ENCODE results near the gene AHNAK2. TPM values are rescaled to one million over a fixed set of nuclear protein-coding genes. Genes with fewer than 3 reads are reported as not detected.
"Not testable (repeated sequence)": the region's sequence is repeated elsewhere in the genome, so short reads cannot be mapped to it uniquely, and the experiment has no call there.

Gene AHNAK2
- polyA plus RNA-seq, 1 donor = 12.7 TPM

DNA sequence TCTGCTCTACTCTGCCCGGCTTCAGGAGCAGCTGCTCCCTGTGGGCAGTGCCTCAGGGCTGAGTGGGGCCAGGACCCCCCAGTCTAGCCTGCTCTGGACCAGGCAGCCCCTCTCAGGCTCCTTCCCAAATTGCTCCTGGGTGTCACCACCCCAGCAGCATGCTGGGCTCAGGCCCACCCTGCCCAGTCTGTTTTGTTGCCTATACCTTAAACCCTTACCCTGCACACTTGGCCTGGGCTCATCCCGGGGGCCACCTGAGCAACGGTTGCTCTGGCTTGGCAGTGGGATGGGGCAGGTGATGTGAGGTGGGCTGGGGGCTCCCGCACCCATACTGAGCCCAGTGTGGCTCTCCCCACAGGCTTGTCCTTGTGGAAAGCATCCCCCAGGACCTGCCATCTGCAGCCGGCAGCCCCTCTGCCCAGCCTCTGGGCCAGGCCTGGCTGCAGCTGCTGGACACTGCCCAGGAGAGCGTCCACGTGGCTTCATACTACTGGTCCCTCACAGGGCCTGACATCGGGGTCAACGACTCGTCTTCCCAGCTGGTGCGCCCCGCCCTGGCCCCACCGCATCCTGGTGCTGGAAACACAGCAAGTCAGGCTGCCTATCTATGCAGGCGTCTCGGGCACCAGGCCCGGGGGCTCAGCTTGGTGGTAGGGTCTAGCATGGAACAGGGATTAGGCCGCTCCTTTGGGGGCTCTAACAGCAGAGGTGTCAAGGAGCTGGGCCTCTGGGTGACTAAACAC, 49.6 kb downstream of the AHNAK2 start:
- DNase-seq (ENCODE audit: low read depth) = no peak

DNA sequence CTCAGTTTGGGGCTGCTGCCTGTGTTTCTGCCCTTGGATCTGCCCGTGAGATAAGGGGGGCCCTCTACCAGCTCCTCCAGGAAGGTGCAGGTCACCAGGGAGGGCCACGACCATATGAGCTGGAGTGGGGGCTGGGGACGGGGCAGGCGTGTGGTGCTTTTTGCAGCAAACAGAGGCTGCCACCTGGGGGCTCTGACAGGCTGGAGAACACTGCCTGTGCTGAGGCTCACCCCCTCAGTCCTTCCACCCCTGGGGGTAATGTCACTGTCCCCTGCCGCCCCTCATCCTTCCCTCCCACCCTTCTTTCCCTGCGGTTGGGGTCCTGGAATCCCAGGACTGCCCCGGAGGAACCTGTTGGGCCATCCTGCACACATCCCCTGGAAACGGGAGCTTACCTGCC, 50.3 kb downstream of the AHNAK2 start:
- no peak for DNase-seq (ENCODE audit: low read depth)

DNA sequence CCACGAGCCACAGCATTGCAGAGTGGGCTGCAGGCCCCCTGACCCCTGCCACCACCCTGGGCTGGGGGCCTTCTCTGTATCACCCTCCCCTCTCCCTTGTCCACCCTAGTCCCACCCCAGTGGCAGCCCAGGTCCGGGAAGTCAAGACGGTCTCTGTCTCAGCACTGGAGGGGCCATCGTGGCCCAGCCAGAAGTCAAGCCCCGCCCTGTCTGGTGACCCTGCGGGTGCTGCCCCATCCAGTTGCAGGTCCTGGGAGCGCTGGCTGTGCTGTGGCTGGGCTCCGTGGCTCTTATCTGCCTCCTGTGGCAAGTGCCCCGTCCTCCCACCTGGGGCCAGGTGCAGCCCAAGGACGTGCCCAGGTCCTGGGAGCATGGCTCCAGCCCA, 50.8 kb downstream of the AHNAK2 start:
- no peak for DNase-seq (ENCODE audit: low read depth)

DNA sequence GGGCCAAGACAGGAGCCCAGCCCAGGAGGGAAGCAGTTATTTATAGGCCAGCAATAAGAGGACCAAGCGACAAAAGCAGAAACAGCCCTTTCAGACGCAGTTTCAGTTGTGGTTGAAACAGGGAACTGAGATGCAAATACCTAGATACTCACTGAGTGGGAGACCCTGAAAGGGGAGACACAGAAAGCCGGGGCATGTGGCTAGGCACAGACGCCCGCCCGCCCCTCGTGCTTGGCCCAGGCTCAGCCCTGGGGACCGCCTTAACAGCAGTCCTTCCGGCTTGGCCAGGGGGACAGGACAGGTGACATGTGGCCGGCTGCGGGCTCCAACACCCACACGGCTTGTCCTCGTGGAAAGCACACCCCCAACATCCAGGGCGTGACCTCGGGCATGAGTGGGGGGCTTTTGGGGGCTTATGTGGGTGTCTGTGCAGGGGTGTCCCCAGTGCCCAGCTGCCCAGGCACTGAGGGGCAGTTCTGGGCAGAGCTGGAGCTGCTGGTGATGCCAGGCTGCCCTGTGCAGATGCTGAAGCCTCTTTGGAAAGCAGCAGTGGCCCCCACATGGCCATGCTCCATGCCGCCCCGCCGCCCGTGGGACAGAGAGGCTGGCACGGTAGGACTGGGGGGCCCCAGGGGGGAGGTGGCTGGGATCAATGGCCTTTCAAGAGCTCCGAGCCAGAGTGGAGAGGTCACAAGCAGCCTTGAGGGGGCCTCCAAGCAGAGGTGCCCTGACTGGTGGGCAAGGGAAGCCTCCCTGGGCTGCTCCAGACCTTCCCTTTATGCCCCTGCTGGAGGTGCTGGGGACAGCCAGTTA, 51.3 kb downstream of the AHNAK2 start:
- DNase-seq (ENCODE audit: low read depth) = no peak

DNA sequence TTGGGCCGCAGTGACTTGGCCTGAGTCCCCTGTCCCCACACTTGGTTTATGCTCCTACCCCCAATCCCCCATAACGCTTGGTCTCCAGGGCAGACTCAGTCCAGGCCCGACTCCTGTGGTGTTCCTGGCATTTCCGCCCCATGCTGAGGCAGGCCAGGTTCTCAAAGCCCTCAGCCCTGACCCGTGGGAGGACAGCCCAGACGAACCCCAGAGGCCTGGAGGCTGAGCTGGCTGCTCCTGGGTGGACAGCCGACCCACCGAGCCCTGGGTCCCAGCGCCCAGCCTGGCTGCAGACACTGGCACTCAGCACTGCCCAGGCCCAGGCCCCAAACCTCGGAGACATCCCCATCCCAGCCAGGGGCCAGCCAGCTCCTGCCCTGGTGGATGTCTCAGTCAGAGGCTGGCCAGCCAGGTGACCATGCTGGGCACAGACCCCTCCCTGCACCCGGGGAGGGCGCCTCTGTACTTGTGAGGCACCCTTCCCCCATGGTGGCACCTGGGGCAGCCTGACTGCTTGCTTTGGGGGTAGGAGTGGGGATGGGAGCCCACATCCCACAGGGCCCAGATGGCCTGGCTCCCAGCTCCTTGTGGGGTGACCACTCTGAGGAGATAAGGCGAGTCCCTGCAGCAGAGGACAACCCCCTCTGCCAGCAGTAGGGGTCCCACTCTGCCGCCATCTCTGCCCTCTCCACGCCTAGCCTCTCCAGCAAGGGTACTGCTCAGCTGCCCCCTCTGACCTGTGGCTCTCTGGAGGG, 52.1 kb downstream of the AHNAK2 start:
- no peak for DNase-seq (ENCODE audit: low read depth)

DNA sequence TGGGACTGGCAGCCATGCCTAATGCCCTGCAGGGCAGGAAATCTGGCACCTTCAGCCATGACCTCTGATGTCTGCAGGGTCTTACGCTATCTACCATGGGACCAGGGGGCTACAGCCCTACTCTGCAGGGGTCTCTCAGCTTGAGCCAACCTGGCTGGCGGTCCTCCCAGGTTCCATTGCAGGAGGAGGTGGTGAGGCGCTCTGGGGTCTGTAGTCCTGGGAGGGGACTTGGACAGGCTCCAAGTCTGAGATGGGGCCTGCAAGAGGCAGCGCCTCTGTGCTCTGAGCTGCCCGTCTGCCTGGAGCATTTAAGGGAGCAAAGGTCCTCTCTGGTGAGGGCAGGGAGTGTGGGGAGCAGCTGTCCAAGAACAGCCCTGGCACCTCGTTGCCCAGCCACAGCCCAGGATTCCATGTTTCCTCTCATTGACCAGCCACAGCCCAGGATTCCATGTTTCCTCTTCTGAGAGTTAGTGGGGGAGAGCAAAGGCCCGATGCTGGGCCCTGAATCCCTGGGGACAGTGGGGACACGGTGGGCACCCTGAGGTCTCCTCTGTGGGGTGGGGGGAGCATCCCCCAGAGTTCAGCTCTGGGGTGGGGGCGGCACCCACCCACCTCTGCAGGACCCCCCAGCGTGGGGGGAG, 52.8 kb downstream of the AHNAK2 start:
- DNase-seq (ENCODE audit: low read depth) = no peak

DNA sequence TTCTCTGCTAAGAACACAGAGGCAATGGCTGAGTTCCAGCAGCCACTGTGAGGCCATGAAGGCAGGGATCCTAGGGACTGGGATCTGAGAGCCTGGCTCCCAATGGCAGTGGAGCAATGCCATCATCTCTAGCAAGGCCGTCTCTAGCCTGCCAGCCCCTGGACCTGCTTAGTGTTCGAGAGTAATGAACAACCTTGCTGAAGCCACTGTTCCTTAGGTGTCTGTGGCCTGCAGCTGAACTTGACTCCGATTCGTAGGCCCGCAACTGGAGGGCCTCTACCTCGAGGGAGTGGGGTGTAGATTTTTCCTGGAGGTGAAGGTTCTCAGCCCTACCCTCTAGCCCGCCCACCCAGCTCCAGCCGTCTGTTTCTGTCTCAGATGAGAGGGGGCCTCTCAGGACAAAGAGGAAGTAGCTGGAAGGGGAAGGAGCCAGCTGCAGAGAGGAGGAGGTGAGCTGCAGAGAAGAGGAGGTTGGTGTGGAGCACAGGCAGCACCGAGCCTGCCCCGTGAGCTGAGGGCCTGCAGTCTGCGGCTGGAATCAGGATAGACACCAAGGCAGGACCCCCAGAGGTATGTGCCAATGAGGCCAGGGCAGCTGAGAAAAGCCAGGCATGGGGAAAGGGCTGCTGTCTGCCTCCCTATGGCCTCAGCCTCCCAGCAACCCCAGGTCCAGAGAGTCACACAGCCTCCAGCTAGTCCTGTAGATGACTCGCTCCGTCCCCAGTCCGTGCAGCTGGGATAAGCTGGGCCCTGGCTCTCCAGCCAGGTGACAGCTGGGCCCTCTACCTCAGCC, 53.6 kb downstream of the AHNAK2 start, which contains the start of gene PLD4:
PLD4 (plus strand) TSS at position 459 of the 793 bp plus-strand sequence. CDS start 2,262 bp downstream, outside the sequence.
- DNase-seq (ENCODE audit: low read depth) = no peak

DNA sequence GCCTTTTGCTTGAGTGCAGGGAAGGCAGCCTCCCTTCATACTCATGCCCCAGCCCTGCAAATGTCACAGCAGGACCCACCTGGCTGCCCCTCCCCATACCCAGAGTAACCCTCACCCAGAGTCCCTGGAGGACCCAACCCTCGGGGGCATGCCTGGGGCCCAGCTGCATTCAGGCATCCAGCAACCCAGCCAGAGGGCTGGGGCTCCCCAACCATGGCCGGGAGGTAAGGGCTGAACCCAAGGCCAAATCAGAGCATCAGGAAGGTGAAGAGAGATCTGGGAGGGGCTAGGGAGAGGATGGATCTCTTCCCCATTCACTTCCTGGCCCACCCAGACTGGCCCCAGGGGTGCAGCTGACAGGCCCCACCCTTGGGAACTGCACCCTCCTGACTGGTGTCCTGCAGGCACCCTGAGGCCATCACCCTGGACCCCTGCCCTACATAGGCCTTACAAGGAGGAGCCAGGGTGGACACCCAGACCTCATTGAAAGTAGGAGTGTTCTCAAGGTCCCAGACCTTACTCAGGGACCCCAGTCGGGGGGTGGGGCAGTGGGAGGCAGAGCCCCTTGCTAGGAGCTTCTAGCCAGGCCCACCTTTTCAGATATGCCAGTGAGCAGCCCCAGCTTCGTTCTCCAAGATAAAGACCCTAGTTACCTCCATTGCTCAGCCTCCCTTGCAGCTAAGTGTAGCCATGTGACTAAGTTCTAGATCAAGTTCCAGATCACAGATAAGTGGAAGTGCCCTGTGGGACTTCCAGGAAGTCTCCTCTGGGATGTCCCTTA, 54.3 kb downstream of the AHNAK2 start:
- DNase-seq (ENCODE audit: low read depth) = no peak

DNA sequence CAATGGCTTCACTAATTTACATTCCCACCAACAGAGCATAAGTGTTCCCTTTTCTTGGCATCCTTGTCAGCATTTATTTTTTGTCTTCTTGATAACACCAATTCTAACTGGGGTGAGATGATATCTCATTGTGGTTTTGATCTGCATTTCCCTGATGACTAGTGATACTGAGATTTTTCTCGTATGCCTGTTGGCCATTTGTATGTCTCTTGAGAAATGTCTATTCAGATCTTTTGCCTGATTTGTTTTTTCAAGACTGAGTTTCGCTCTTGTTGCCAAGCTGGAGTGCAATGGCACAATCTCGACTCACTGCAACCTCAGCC, 58.2 kb downstream of the AHNAK2 start:
- DNase-seq (ENCODE audit: low read depth) = no peak

- not testable (repeated sequence) for DNase-seq (ENCODE audit: low read depth)
Observed at GRCh38 chr14:104919152-104919992, 58.8 kb downstream of the AHNAK2 start.

DNA sequence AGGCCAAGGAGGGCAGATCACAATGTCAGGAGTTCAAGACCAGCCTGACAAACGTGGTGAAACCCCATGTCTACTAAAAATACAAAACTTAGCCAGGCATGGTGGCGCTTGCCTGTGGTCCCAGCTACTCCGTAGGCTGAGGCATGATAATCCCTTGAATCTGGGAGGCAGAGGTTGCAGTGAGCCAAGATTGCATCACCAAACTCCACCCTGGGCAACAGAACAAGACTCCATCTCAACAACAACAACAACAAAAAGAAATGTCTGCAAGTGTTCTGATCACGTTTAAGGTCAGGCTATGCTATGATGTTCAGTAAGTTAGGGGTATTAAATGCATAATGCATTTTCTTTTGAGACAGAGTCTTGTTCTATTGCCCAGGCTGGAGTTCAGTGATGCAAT, 60.2 kb downstream of the AHNAK2 start:
- DNase-seq (ENCODE audit: low read depth) = no peak

DNA sequence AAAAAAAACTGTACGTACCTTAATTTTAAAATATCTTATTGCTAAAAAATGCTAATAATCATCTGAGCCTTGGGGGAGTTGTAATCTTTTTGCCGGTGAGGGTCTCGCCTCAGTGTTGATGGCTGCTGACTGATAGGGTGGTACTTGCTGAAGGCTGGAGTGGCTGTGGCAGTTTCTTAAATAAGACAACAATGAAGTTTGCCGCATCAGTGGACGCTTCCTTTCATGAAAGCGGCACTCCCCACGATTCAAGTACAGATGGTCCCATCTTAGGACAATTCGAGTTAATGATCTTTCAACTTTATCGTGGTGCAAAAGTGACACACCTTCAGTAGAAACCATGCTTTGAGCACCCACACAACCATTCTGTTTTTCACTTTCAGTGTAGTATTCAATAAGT, 61.1 kb downstream of the AHNAK2 start:
- no peak for DNase-seq (ENCODE audit: low read depth)

GRCh38 chr14:104913435-104913834, 64.7 kb downstream of the AHNAK2 start:
- no peak for DNase-seq (ENCODE audit: low read depth)

- DNase-seq (ENCODE audit: low read depth) = no peak
Observed at GRCh38 chr14:104912053-104912452, 66.1 kb downstream of the AHNAK2 start.

DNA sequence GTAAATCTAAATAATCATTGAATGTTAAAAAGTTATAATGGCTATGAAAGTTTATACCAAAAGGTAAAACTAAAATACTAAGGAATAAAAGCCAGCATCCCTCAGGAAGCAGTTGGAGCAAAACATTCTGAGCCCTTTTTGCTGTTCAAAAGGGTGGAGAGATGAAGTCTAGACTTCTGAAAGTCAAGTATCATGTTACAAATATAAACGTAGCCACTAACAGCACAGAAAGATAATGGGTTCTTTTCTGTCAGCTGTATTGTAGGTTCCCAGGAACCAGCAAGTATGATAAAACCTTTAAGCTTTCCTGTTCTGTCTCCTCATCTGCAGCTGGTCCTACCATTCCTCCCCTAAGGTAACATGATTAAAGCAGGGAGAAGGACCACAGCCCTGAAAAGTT, 69.9 kb downstream of the AHNAK2 start:
- DNase-seq (ENCODE audit: low read depth) = no peak

DNA sequence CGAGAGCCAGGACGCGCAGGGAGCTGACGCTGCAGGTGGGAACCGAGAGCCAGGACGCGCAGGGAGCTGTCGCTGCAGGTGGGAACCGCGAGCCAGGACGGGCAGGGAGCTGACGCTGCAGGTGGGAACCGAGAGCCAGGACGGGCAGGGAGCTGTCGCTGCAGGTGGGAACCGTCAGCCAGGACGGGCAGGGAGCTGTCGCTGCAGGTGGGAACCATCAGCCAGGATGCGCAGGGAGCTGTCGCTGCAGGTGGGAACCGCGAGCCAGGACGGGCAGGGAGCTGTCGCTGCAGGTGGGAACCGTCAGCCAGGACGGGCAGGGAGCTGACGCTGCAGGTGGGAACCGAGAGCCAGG, 72.6 kb downstream of the AHNAK2 start:
- DNase-seq (ENCODE audit: low read depth) = not testable (repeated sequence)

DNA sequence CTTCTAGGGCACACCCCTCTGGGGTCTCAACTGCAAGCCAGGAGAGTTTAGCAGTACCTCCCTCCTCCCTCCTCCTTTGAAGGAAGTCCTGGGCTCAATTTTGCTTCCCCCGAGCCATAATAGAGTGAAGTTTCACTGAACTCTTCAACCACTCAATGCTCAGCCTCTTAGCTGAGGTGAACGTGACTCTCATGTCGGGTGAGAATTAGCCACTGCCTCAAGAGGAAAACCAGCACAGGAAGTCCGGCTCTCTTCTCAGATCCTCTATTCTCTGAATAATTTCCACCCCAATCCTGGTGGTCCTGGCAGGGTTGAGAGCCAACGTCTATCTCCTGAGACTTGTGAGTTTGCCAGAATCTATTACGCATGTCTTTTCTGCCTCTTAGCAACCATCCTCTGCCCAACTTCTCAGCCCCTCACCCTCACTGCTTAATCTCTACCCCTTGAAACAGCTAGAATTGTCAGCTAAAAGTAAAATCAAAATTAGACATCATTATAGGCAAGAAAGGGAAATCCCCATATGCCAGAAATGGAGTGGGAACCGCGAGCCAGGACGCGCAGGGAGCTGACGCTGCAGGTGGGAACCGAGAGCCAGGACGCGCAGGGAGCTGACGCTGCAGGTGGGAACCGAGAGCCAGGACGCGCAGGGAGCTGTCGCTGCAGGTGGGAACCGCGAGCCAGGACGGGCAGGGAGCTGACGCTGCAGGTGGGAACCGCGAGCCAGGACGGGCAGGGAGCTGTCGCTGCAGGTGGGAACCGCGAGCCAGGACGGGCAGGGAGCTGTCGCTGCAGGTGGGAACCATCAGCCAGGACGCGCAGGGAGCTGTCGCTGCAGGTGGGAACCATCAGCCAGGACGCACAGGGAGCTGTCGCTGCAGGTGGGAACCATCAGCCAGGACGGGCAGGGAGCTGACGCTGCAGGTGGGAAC, 73.3 kb downstream of the AHNAK2 start:
- DNase-seq (ENCODE audit: low read depth) = not testable (repeated sequence)

- no peak for DNase-seq (ENCODE audit: low read depth)
Observed at GRCh38 chr14:104903990-104904389, 74.2 kb downstream of the AHNAK2 start.
